Mesenchymal stem cell (in vitro differentiated cells and primary cell): Measurements from ENCODE around the gene PRRG2.

ENCODE experiments used
- DNase-seq: peaks from one replicate; pipeline ENCODE4 v3.0.0-alpha.2; 2013
- H2AFZ ChIP-seq: one replicate; pipeline ENCODE4 v1.6.1; 2013; ENCODE audit warnings: low read depth, mild to moderate bottlenecking, control low read depth, inconsistent platforms, low read length, moderate library complexity
- H2AK5ac ChIP-seq: 2 replicates; pipeline ENCODE4 v1.6.1; 2013; ENCODE audit warnings: low read length, moderate library complexity, mild to moderate bottlenecking, inconsistent platforms; ENCODE audit not compliant: severe bottlenecking
- H2BK120ac ChIP-seq: one replicate; pipeline ENCODE4 v1.6.1; 2013; ENCODE audit warnings: low read depth, mild to moderate bottlenecking, inconsistent platforms, low read length, moderate library complexity
- H2BK12ac ChIP-seq, 2 experiments: one replicate each; pipeline ENCODE4 v1.6.1; 2013; ENCODE audit warnings: inconsistent platforms in 2 of 2, low read length in 2 of 2, mild to moderate bottlenecking in 2 of 2, moderate library complexity in 2 of 2, control low read depth in 1 of 2
- H2BK15ac ChIP-seq: one replicate; pipeline ENCODE4 v1.6.1; 2013; ENCODE audit warnings: mild to moderate bottlenecking, low read depth, inconsistent platforms; ENCODE audit not compliant: poor library complexity, severe bottlenecking
- H2BK5ac ChIP-seq: 2 replicates; pipeline ENCODE4 v1.6.1; 2013; ENCODE audit warnings: low read depth, mild to moderate bottlenecking, low read length, control low read depth, inconsistent platforms; ENCODE audit not compliant: poor library complexity, severe bottlenecking
- H3K14ac ChIP-seq, 2 experiments: one replicate each; pipeline ENCODE4 v1.6.1; 2013; ENCODE audit warnings: inconsistent platforms in 2 of 2, low read length in 2 of 2, control low read depth in 1 of 2, mild to moderate bottlenecking in 1 of 2, moderate library complexity in 1 of 2
- H3K18ac ChIP-seq, 2 experiments: one replicate each; pipeline ENCODE4 v1.6.1; 2013; ENCODE audit warnings: inconsistent platforms in 2 of 2, low read length in 2 of 2, control low read depth in 1 of 2, low read depth in 1 of 2, mild to moderate bottlenecking in 1 of 2
- H3K23ac ChIP-seq, 2 experiments: one replicate each; pipeline ENCODE4 v1.6.1; 2013; ENCODE audit warnings: inconsistent platforms in 2 of 2, low read length in 2 of 2, mild to moderate bottlenecking in 2 of 2, moderate library complexity in 2 of 2, control low read depth in 1 of 2
- H3K27ac ChIP-seq: 2 replicates; pipeline ENCODE4 v1.5.1; 2013; ENCODE audit warnings: mild to moderate bottlenecking, moderate library complexity, low read length, control low read depth, inconsistent platforms; ENCODE audit not compliant: poor library complexity, severe bottlenecking
- H3K27me3 ChIP-seq, 2 experiments: 2 replicates each; pipeline versions ENCODE4 v1.6.1 to v1.7.0; 2013; ENCODE audit warnings: low read length in 2 of 2, mild to moderate bottlenecking in 2 of 2, moderate library complexity in 2 of 2, control low read depth in 1 of 2, inconsistent platforms in 1 of 2; ENCODE audit not compliant: control insufficient read depth in 1 of 2, insufficient read depth in 1 of 2
- H3K36me3 ChIP-seq, 2 experiments: 2 replicates each; pipeline versions ENCODE4 v1.6.1 to v1.7.0; 2013; ENCODE audit warnings: low read length in 2 of 2, control low read depth in 1 of 2, inconsistent platforms in 1 of 2, low read depth in 1 of 2, mild to moderate bottlenecking in 1 of 2; ENCODE audit not compliant: insufficient read depth in 2 of 2, control insufficient read depth in 1 of 2
- H3K4ac ChIP-seq, 2 experiments: one replicate each; pipeline ENCODE4 v1.6.1; 2013; ENCODE audit warnings: inconsistent platforms in 2 of 2, low read length in 2 of 2, mild to moderate bottlenecking in 2 of 2, moderate library complexity in 2 of 2, control low read depth in 1 of 2, low read depth in 1 of 2
- H3K4me1 ChIP-seq: 2 replicates; pipeline ENCODE4 v1.6.1; 2013; ENCODE audit warnings: low read depth, low read length, control low read depth; ENCODE audit not compliant: control insufficient read depth, insufficient read depth
- H3K4me2 ChIP-seq: 2 replicates; pipeline ENCODE4 v1.6.1; 2013; ENCODE audit warnings: low read length, mild to moderate bottlenecking, inconsistent platforms; ENCODE audit not compliant: poor library complexity, severe bottlenecking
- H3K4me3 ChIP-seq, 2 experiments: 2 replicates each; pipeline versions ENCODE4 v1.5.1 to v1.7.0; 2013; ENCODE audit warnings: low read length in 2 of 2, mild to moderate bottlenecking in 2 of 2, control low read depth in 1 of 2, low read depth in 1 of 2; ENCODE audit not compliant: insufficient read depth in 1 of 2
- H3K79me1 ChIP-seq: replicated peaks from 2 replicates; pipeline ENCODE4 v1.6.1; 2013; ENCODE audit warnings: mild to moderate bottlenecking, control low read depth, low read length, inconsistent platforms; ENCODE audit not compliant: poor library complexity, severe bottlenecking
- H3K9ac ChIP-seq: 2 replicates; pipeline ENCODE4 v1.7.0; 2013; ENCODE audit warnings: mild to moderate bottlenecking, low read length, moderate library complexity
- H3K9me3 ChIP-seq: 2 replicates; pipeline ENCODE4 v1.7.0; 2013; ENCODE audit warnings: mild to moderate bottlenecking, low read length; ENCODE audit not compliant: control insufficient read depth
- H4K8ac ChIP-seq: one replicate; pipeline ENCODE4 v1.6.1; 2013; ENCODE audit warnings: inconsistent platforms, mild to moderate bottlenecking, low read length, moderate library complexity
- H4K91ac ChIP-seq: one replicate; pipeline ENCODE4 v1.6.1; 2013; ENCODE audit warnings: mild to moderate bottlenecking, low read length, inconsistent platforms
- WGBS: methylation state at CpG from one replicate; pipeline ENCODE4 v1.1.7; 2013; ENCODE audit warnings: mixed read lengths; 5-methylcytosine and 5-hydroxymethylcytosine counted together

The PRRG2 gene

GRCh38 chr19:49542446-49542845 is 38.7 kb upstream of the PRRG2 start:
- Histone ChIP-seq H2BK12ac (no peak overlapping the region), H3K27me3 (no peaks in the 10 kb centered on the region), H3K27ac (no peak overlapping the region), H3K36me3 (peaks cover 7 to 42% of the 10 kb centered on the region in 2 experiments), H4K91ac (no peak overlapping the region), H3K4me3 (no peak overlapping the region), H3K9me3 (no peaks in the 10 kb centered on the region), H4K8ac (no peak overlapping the region), H3K14ac (no peak overlapping the region), H2BK15ac (no peak overlapping the region), H3K4me2 (no peak overlapping the region), H3K9ac (no peak overlapping the region), H3K4me1 (peaks cover 3% of the 10 kb centered on the region), H3K4ac (no peak overlapping the region), H2AK5ac (no peak overlapping the region), H3K79me1 (no peaks in the 10 kb centered on the region), H3K18ac (no peak overlapping the region), H2BK5ac (no peak overlapping the region), H2AFZ (no peak overlapping the region), H3K23ac (no peak overlapping the region), H2BK120ac (no peak overlapping the region)
- no peak for DNase-seq
- 89% methylated on average over 16 of the region's 16 CpGs for WGBS

GRCh38 chr19:49543032-49543431 is 38.1 kb upstream of the PRRG2 start:
- Histone ChIP-seq H3K18ac (peak overlapping the region in 1 of 2 experiments; percentile 24), H3K14ac (no peak overlapping the region), H2BK15ac (no peak overlapping the region), H3K27me3 (no peaks in the 10 kb centered on the region), H3K4me1 (peaks cover 3% of the 10 kb centered on the region), H3K23ac (no peak overlapping the region), H4K8ac (no peak overlapping the region), H3K4me2 (no peak overlapping the region), H3K9ac (no peak overlapping the region), H3K9me3 (no peaks in the 10 kb centered on the region), H3K4me3 (no peak overlapping the region), H2BK12ac (no peak overlapping the region), H3K4ac (no peak overlapping the region), H3K27ac (no peak overlapping the region), H4K91ac (no peak overlapping the region), H2AK5ac (no peak overlapping the region), H2BK120ac (no peak overlapping the region), H3K36me3 (peaks cover 7 to 41% of the 10 kb centered on the region in 2 experiments), H3K79me1 (no peaks in the 10 kb centered on the region), H2AFZ (no peak overlapping the region), H2BK5ac (no peak overlapping the region)
- DNase-seq = no peak
- 88% methylated on average over 14 of the region's 14 CpGs for WGBS

GRCh38 chr19:49544154-49544553 is 37.0 kb upstream of the PRRG2 start:
- Histone ChIP-seq H3K27me3 (no peaks in the 10 kb centered on the region), H3K4ac (no peak overlapping the region), H2AK5ac (no peak overlapping the region), H2AFZ (no peak overlapping the region), H3K4me1 (peaks cover 3% of the 10 kb centered on the region), H2BK120ac (no peak overlapping the region), H2BK15ac (no peak overlapping the region), H3K4me3 (no peak overlapping the region), H3K18ac (no peak overlapping the region), H3K36me3 (peaks cover 4 to 36% of the 10 kb centered on the region in 2 experiments), H2BK5ac (no peak overlapping the region), H4K91ac (no peak overlapping the region), H3K9ac (no peak overlapping the region), H3K4me2 (no peak overlapping the region), H3K27ac (no peak overlapping the region), H2BK12ac (no peak overlapping the region), H4K8ac (no peak overlapping the region), H3K23ac (no peak overlapping the region), H3K79me1 (no peaks in the 10 kb centered on the region), H3K9me3 (no peaks in the 10 kb centered on the region), H3K14ac (no peak overlapping the region)
- DNase-seq = no peak
- WGBS = 82% methylated on average over 5 of the region's 5 CpGs

GRCh38 chr19:49546825-49547565 is 34.1 kb upstream of the PRRG2 start:
- H3K4me3 ChIP-seq = no peak overlapping the region
- H4K91ac ChIP-seq = no peak overlapping the region
- H3K9ac ChIP-seq = peak overlapping the region; percentile 67

More at GRCh38 chr19:49546825-49547565, 34.1 kb upstream of the PRRG2 start:
- no peak overlapping the region for H3K23ac ChIP-seq
- no peaks in the 10 kb centered on the region for H3K79me1 ChIP-seq
- H3K4ac ChIP-seq = no peak overlapping the region
- no peak overlapping the region for H2AFZ ChIP-seq
- H3K36me3 ChIP-seq = peaks cover 3 to 23% of the 10 kb centered on the region in 2 experiments
- no peak overlapping the region for H3K14ac ChIP-seq
- 28% methylated on average over 7 of the region's 9 CpGs for WGBS
- no peak overlapping the region for H2BK12ac ChIP-seq
- no peak overlapping the region for H4K8ac ChIP-seq
- peak; percentile 93 for DNase-seq
- no peak overlapping the region for H2BK5ac ChIP-seq
- no peaks in the 10 kb centered on the region for H3K9me3 ChIP-seq
- H3K18ac ChIP-seq = no peak overlapping the region
- no peak overlapping the region for H3K4me2 ChIP-seq
- H2AK5ac ChIP-seq = no peak overlapping the region
- H3K4me1 ChIP-seq = peaks cover 3% of the 10 kb centered on the region
- H2BK120ac ChIP-seq = no peak overlapping the region
- H2BK15ac ChIP-seq = no peak overlapping the region
- no peak overlapping the region for H3K27ac ChIP-seq
- H3K27me3 ChIP-seq = no peaks in the 10 kb centered on the region
